COLO668 (cell line): ENCODE results near the gene MAP7D2.

Source experiments
- DNase-seq: peaks from one replicate; lab custom pipeline; 2025; ENCODE audit not compliant: unreplicated experiment; lab: John Stamatoyannopoulos, UW

MAP7D2 gene

DNA sequence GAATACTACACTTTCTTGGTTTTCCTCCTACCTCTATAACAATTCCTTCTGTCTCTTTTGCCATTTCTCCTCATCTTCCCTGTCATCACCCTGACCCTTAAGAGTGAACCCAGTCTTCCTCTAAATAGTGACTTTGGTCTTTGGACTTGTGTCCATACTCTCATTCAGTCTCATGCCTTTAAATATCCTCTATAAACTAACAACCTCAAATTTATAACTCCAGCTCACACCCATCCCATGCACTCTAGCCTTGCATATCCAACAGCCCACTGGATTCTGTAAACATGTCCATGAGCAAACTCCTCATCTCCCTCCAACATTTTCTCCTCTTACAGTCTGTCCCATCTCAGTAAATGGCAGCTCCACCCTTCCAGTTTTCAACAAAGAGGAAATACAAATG is 140.9 kb downstream of the MAP7D2 start:
- DNase-seq = no peak

DNA sequence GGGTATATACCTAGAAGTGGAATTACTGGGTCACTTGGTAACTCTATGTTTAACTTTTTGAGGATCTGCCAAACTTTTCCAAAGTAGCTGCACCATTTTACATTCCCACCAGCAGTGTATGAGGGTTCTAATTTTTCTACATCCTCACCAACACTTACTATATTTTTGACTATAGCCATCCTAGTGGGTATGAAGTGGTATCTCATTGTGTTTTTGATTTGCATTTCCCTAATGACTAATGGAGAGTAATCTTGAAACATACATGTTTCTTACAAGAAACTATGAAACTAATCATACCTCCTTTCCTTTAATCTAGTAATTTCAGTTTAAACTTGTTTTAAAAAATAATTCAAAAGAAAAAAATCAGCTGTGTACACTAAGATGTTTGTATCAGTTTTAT is 143.7 kb downstream of the MAP7D2 start:
- DNase-seq = no peak

DNA sequence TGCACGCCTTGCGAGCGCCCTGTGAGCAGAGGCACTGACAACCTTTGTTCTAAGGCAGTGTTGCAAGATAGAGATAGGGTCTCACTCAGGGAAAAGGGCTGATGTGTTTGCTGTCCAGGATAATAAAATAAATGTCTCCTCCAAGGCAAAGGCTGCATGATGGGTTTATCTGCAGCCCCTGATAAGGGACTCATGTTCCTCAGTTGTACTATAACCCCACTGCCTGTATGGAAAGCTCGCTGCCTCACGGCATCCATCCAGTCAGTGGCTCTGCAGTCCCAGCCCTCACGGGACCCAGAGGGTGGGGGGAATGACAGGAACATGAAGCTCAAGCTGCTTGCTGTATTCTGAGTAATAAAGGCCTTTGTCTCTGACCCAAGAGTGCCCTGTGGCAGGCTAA is 148.4 kb downstream of the MAP7D2 start:
- DNase-seq = no peak

DNA sequence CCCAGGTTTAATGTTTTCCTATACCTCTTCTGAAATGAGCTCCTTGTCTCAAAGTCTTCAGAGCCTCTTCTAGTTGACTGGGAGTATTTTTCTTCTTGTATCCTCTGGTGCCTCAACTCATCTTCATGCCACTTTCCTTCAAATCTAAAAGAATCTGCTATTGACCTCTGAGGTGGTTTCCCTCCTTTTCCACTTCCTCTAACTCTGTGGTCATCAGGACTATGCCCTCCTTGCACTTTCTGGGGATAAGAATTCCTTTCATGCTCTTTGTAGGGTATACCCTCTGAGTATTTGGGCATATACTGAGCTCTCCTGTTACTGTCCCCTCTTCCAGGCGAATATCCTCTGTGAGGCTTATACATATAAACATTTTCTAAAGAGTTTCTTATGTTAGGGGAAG is 150.7 kb downstream of the MAP7D2 start:
- no peak for DNase-seq

DNA sequence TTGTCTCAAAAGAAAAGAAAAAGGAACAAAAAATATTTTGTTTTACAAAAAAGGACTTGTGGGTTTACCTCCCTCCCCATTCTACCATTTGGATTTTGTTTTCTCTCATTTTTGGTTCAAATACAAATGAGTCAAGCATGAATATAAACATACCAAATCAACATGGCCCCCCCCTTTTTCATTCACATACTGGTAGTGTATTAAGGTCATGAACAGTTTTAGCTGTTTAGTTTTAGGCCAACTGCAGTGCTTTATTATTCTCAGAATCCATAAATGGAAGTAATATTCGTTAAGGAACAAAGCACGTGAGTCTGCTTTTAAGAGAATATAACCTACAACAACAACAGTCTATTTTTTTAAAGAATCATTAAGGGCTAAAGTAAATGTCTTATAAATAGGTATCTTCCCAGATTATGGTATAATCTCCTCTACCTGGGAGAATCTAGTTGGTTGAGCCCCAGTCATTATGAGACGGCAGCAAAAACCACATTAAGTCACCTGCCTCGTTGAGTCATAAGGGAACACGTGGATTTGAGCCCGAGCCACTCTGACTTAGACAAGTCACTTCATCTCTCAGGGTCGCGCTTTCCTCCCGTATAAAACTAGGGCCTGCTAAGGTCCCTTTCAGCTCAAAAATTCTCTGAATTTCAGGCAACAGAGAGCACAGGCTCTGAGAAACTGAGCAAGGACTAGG is 152.5 kb downstream of the MAP7D2 start:
- no peak for DNase-seq

DNA sequence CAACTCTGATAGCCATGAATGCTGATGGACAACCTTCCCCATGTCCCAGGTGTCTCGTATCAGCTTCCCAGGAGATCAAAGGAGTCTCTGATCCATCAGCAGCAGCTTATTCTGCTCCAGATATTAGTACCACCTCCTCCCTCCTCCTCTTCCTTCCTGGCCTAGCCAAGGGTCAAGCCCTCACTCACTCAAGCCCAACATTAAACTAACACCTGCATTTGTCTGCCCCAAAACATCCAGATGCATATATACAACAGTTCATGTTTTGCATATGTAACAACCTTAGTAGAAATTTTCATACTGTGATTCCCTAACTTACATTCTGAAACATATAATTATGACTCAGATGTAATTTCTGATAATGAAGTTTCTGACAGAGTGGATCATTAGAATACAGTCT is 155.8 kb downstream of the MAP7D2 start:
- no peak for DNase-seq

DNA sequence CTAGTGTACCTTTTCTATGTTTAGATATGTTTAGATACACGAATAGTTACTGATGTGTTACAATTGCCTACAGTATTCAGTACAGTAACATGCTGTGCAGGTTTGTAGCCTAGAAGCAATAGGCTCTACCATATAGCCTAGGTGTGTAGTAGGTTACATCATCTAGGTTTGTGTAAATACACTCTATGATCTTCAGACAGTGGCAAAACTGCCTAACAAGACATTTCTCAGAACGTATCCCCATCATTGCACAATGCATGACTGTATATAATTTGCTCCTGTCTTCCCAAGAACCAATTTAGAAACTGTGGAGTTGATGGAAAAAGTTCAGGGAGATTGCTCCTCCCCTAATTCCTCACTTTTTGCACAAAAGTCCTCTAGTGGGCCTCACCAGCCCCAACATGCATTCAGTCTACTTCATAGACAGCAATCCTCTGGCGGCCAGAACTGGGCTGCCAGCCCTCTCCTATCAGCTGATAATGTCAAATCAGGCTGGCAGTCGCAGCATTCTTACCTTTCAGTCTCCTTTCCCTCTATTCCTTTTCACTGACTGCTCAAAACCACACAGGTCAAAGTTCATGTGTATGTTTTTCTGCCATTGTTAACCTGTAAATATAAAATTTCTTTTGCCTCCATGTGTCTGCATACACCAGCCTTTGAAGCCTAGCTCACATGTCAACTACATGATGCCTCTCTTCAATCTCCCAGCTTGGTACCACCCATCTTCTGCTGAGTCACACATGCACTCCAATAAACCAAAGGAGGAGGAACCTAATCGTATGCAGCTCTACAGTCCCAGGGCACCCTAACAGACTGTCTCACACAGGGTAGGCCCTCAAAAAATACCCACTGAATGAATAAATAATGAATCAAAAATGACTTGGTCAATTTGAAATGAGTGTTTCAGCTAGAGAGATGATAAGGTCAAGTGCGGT is 157.9 kb downstream of the MAP7D2 start:
- DNase-seq = peak; percentile 8

DNA sequence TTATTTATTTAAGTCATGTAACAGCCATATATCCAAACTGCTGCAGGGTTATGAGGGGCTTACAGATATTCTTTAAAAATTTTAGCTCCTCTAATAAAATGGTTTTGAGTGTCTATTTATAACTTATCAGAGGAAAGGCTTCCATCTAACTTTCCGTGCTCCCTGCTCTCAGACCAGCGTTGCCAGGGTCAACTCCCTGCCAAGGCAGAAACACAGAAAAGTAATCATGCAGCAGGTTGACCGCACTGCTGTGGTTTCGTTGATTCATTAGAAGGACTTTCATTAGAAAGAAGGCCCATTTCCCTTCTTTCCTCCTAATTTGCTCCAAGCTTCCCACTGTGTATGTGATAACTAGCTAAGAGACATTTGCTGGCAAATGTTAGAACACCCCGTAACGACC is 159.8 kb downstream of the MAP7D2 start:
- DNase-seq = no peak
